HEK293T (cell line): ENCODE results near the gene BRIP1.

Experiments
- CTCF ChIA-PET: fragments of 350-600 bp; formaldehyde crosslinking; extraction: SDS; loops from one replicate; lab custom pipeline; 2021; ENCODE audit warnings: antibody characterized with exemption, inconsistent platforms; lab: Yijun Ruan, JAX
- POLR2A ChIA-PET: fragments of 350-600 bp; formaldehyde crosslinking; extraction: SDS; loops from one replicate; lab custom pipeline; 2020; ENCODE audit warnings: antibody characterized with exemption, inconsistent platforms; lab: Yijun Ruan, JAX
- DNase-seq: peaks from one replicate; pipeline ENCODE4 v3.0.0; 2012; ENCODE audit warnings: mixed read lengths; ENCODE audit errors: extremely low spot score
- ARNT ChIP-seq: fragments of 450-650 bp; IDR thresholded peaks from 2 replicates; pipeline ENCODE4 v1.6.1; 2017; ENCODE audit warnings: mild to moderate bottlenecking
- BHLHE40 ChIP-seq: fragments of 450-650 bp; IDR thresholded peaks from 2 replicates; pipeline ENCODE4 v1.6.1; 2016; ENCODE audit warnings: mild to moderate bottlenecking, moderate library complexity, borderline replicate concordance
- CTBP1 ChIP-seq: fragments of 450-650 bp; IDR thresholded peaks from 2 replicates; pipeline ENCODE4 v1.6.1; 2016; ENCODE audit warnings: borderline replicate concordance
- ELF4 ChIP-seq: fragments of 450-650 bp; IDR thresholded peaks from 2 replicates; pipeline ENCODE4 v1.6.1; 2017; ENCODE audit warnings: antibody characterized with exemption
- FOXA1 ChIP-seq: fragments of 450-650 bp; IDR thresholded peaks from 2 replicates; pipeline ENCODE4 v1.6.1; 2016; ENCODE audit warnings: mild to moderate bottlenecking
- FOXK2 ChIP-seq: fragments of 450-650 bp; IDR thresholded peaks from 2 replicates; pipeline ENCODE4 v1.6.1; 2016; ENCODE audit warnings: mild to moderate bottlenecking
- FOXM1 ChIP-seq: fragments of 450-650 bp; IDR thresholded peaks from 2 replicates; pipeline ENCODE4 v1.6.1; 2017; ENCODE audit warnings: mild to moderate bottlenecking, borderline replicate concordance
- HDGF ChIP-seq: fragments of 450-650 bp; IDR thresholded peaks from 2 replicates; pipeline ENCODE4 v1.6.1; 2017; ENCODE audit warnings: antibody characterized with exemption, borderline replicate concordance
- L3MBTL2 ChIP-seq: fragments of 450-650 bp; conservative IDR thresholded peaks from 2 replicates; pipeline ENCODE4 v1.6.1; 2016; ENCODE audit warnings: mild to moderate bottlenecking
- LEF1 ChIP-seq: fragments of 450-650 bp; IDR thresholded peaks from 2 replicates; pipeline ENCODE4 v1.6.1; 2017; ENCODE audit warnings: mild to moderate bottlenecking, borderline replicate concordance
- NFRKB ChIP-seq: fragments of 450-650 bp; IDR thresholded peaks from 2 replicates; pipeline ENCODE4 v1.6.1; 2016; ENCODE audit warnings: mild to moderate bottlenecking, moderate library complexity
- SP1 ChIP-seq: fragments of 450-650 bp; IDR thresholded peaks from 2 replicates; pipeline ENCODE4 v1.6.1; 2017
- SUZ12 ChIP-seq: fragments of 450-650 bp; IDR thresholded peaks from 2 replicates; pipeline ENCODE4 v1.6.1; 2016; ENCODE audit warnings: mild to moderate bottlenecking
- TARDBP ChIP-seq: fragments of 450-650 bp; IDR thresholded peaks from 2 replicates; pipeline ENCODE4 v1.6.1; 2016
- ZNF384 ChIP-seq: fragments of 450-650 bp; IDR thresholded peaks from 2 replicates; pipeline ENCODE4 v1.6.1; 2016
- TF ChIP-seq, protein P1 (sequence below): fragments of 450-650 bp; IDR thresholded peaks from 2 replicates; pipeline ENCODE4 v1.6.1; 2016

BRIP1 gene

GRCh38 chr17:61843435-61843834 is 19.9 kb downstream of the BRIP1 start:
- TF ChIP-seq CTBP1 = no peak
- no peak for TF ChIP-seq ARNT
- no peak for TF ChIP-seq FOXK2
- no peak for TF ChIP-seq FOXM1
- TF ChIP-seq BHLHE40 = no peak
- no peak for TF ChIP-seq HDGF
- ChIA-PET POLR2A (interaction anchor here (1.0 kb wide), 1 partner anchor 20 kb away, joined by 4 read pairs; the partner anchor contains the start of gene BRIP1), CTCF (interaction anchor here (0.5 kb wide), 2 partner anchors 10 to 29 kb away, joined by 3 read pairs; no protein-coding TSS in a partner anchor)
- DNase-seq = no peak

GRCh38 chr17:61842899-61843298 is 20.4 kb downstream of the BRIP1 start:
- CTCF ChIA-PET = no interaction called here
- POLR2A ChIA-PET = interaction anchor here (1.0 to 1.4 kb wide), 2 partner anchors 10 to 20 kb away, joined by 3 to 4 read pairs; partner anchors contain the start of gene BRIP1
- TF ChIP-seq, protein P1, sequence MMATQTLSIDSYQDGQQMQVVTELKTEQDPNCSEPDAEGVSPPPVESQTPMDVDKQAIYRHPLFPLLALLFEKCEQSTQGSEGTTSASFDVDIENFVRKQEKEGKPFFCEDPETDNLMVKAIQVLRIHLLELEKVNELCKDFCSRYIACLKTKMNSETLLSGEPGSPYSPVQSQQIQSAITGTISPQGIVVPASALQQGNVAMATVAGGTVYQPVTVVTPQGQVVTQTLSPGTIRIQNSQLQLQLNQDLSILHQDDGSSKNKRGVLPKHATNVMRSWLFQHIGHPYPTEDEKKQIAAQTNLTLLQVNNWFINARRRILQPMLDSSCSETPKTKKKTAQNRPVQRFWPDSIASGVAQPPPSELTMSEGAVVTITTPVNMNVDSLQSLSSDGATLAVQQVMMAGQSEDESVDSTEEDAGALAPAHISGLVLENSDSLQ = no peak
- TF ChIP-seq BHLHE40 (no peak), HDGF (no peak), ELF4 (no peak), LEF1 (no peak), L3MBTL2 (no peak), ARNT (no peak), CTBP1 (no peak), FOXK2 (no peak), ZNF384 (no peak), FOXA1 (no peak), SUZ12 (no peak), FOXM1 (no peak), NFRKB (no peak), TARDBP (no peak), SP1 (no peak)
- no peak for DNase-seq

- DNase-seq = no peak
- POLR2A ChIA-PET = interaction anchor here (1.2 to 1.7 kb wide), 2 partner anchors 23 to 24 kb away, joined by 3 to 5 read pairs; partner anchors contain the start of gene BRIP1
- CTCF ChIA-PET = interaction anchor here (0.6 kb wide), 1 partner anchor 12 kb away, joined by 4 read pairs; no protein-coding TSS in a partner anchor
- no peak for TF ChIP-seq ELF4
- no peak for TF ChIP-seq HDGF
- no peak for TF ChIP-seq LEF1
- no peak for TF ChIP-seq FOXK2
- no peak for TF ChIP-seq ARNT
- TF ChIP-seq NFRKB = no peak
- no peak for TF ChIP-seq ZNF384
- no peak for TF ChIP-seq FOXM1
- TF ChIP-seq SUZ12 = no peak
- TF ChIP-seq SP1 = no peak
- TF ChIP-seq TARDBP = no peak
- no peak for TF ChIP-seq L3MBTL2
Measured at GRCh38 chr17:61839300-61839786, 24.0 kb downstream of the BRIP1 start.

GRCh38 chr17:61837175-61838051 is 25.9 kb downstream of the BRIP1 start:
- ChIA-PET CTCF (interaction anchor here (0.7 to 1.2 kb wide), 4 partner anchors 26 to 409 kb away, joined by 3 to 4 read pairs (median 3); partner anchors contain the start of gene BRIP1), POLR2A (no interaction called here)
- TF ChIP-seq CTBP1 (no peak), ZNF384 (peak; percentile 51; the same call in 1 of the 2 replicates)
- peak; percentile 48 for DNase-seq

GRCh38 chr17:61836266-61837174 is 26.8 kb downstream of the BRIP1 start:
- POLR2A ChIA-PET = interaction anchor here (1.4 kb wide), 1 partner anchor 424 kb away, joined by 3 read pairs; no protein-coding TSS in a partner anchor
- CTCF ChIA-PET = interaction anchor here (0.7 to 1.2 kb wide), 4 partner anchors 27 to 408 kb away, joined by 3 to 4 read pairs (median 3); partner anchors contain the start of gene BRIP1
- TF ChIP-seq L3MBTL2 = no peak
- TF ChIP-seq SP1 = no peak
- TF ChIP-seq LEF1 = no peak
- no peak for TF ChIP-seq FOXA1
- no peak for TF ChIP-seq FOXM1
- TF ChIP-seq HDGF = no peak
- TF ChIP-seq NFRKB = no peak
- no peak for TF ChIP-seq SUZ12
- TF ChIP-seq, protein P1 = no peak
- no peak for TF ChIP-seq BHLHE40
- TF ChIP-seq ARNT = no peak
- no peak for TF ChIP-seq TARDBP
- no peak for TF ChIP-seq CTBP1
- no peak for TF ChIP-seq ELF4
- no peak for TF ChIP-seq FOXK2
- TF ChIP-seq ZNF384 = no peak

More at GRCh38 chr17:61836266-61837174, 26.8 kb downstream of the BRIP1 start:
- no peak for DNase-seq
